GM23338 (cell line): ENCODE measurements around the gene ZBED5. TPM values are rescaled to one million over a fixed set of nuclear protein-coding genes. Genes with fewer than 3 reads are reported as not detected.

Experiments used
- ATAC-seq: fragments of 200-7000 bp; cut with Tn5 transposase; 3 replicates; pipeline ENCODE4 v1.9.1; 2020
- DNase-seq: peaks from one replicate; pipeline ENCODE4 v3.0.0-alpha.2; 2015; ENCODE audit warnings: low spot score
- H2AFZ ChIP-seq: fragments of 200-600 bp; sonication (generic); 2 replicates; pipeline ENCODE4 v1.8.0; 2016; ENCODE audit warnings: antibody characterized with exemption, mild to moderate bottlenecking, moderate library complexity
- H3F3A ChIP-seq: fragments of 200-600 bp; sonication (generic); replicated peaks from 2 replicates; pipeline ENCODE4 v1.8.0; 2017; ENCODE audit warnings: antibody characterized with exemption, mixed run types, low read depth
- H3K27ac ChIP-seq: fragments of 200-600 bp; sonication (generic); 2 replicates; pipeline ENCODE4 v1.6.1; 2016; ENCODE audit warnings: low read depth
- H3K27me3 ChIP-seq: fragments of 200-600 bp; sonication (generic); 2 replicates; pipeline ENCODE4 v1.8.0; 2016; ENCODE audit warnings: mild to moderate bottlenecking, mixed run types, moderate library complexity; ENCODE audit not compliant: insufficient read depth
- H3K36me3 ChIP-seq: fragments of 200-600 bp; sonication (generic); 2 replicates; pipeline ENCODE4 v1.8.0; 2016; ENCODE audit warnings: mild to moderate bottlenecking; ENCODE audit not compliant: insufficient read depth
- H3K4me1 ChIP-seq: fragments of 200-600 bp; sonication (generic); 2 replicates; pipeline ENCODE4 v1.8.0; 2016; ENCODE audit warnings: mild to moderate bottlenecking, moderate library complexity; ENCODE audit not compliant: insufficient read depth
- H3K4me2 ChIP-seq: fragments of 200-600 bp; sonication (generic); 2 replicates; pipeline ENCODE4 v1.7.1; 2017; ENCODE audit warnings: mixed run types
- H3K4me3 ChIP-seq: fragments of 200-600 bp; sonication (generic); 2 replicates; pipeline ENCODE4 v1.6.1; 2016; ENCODE audit warnings: mixed run types
- H3K79me2 ChIP-seq: fragments of 200-600 bp; sonication (generic); replicated peaks from 2 replicates; pipeline ENCODE4 v1.8.0; 2017; ENCODE audit warnings: mild to moderate bottlenecking; ENCODE audit not compliant: insufficient read depth
- H3K9me2 ChIP-seq: fragments of 200-600 bp; sonication (generic); 2 replicates; pipeline ENCODE4 v1.8.0; 2017; ENCODE audit not compliant: insufficient read depth
- H4K20me1 ChIP-seq: fragments of 200-600 bp; sonication (generic); replicated peaks from 2 replicates; pipeline ENCODE4 v1.8.0; 2017; ENCODE audit warnings: mild to moderate bottlenecking; ENCODE audit not compliant: insufficient read depth
- H3K27ac Mint-ChIP-seq: 2 replicates; pipeline ENCODE4 v1.8.0; 2020; ENCODE audit warnings: inconsistent platforms, mild to moderate bottlenecking, moderate library complexity, mixed read lengths
- H3K27me3 Mint-ChIP-seq: 3 replicates; pipeline ENCODE4 v1.8.0; 2022; ENCODE audit warnings: low read depth, mild to moderate bottlenecking, moderate library complexity, mixed read lengths, inconsistent platforms; ENCODE audit not compliant: insufficient read depth, poor library complexity
- H3K36me3 Mint-ChIP-seq: 3 replicates; pipeline ENCODE4 v1.8.0; 2021; ENCODE audit warnings: low read depth, mild to moderate bottlenecking, inconsistent platforms, moderate library complexity, mixed read lengths
- H3K4me1 Mint-ChIP-seq: 3 replicates; pipeline ENCODE4 v1.8.0; 2020; ENCODE audit warnings: mild to moderate bottlenecking, inconsistent platforms, mixed read lengths
- H3K4me3 Mint-ChIP-seq: 3 replicates; pipeline ENCODE4 v1.8.0; 2021; ENCODE audit warnings: moderate library complexity, mild to moderate bottlenecking, inconsistent platforms, mixed read lengths
- H3K9me3 Mint-ChIP-seq: 3 replicates; pipeline ENCODE4 v1.8.0; 2020; ENCODE audit warnings: moderate library complexity, mild to moderate bottlenecking, inconsistent platforms, mixed read lengths
- CREB1 ChIP-seq: fragments of 250-450 bp; sonication (Bioruptor Pico); IDR thresholded peaks from 2 replicates; pipeline ENCODE4 v1.5.0; 2020; ENCODE audit warnings: low read depth, mild to moderate bottlenecking, moderate library complexity
- EZH2 ChIP-seq: fragments of 200-600 bp; sonication (generic); IDR thresholded peaks from one replicate; pipeline ENCODE4 v1.8.0; 2017; ENCODE audit warnings: antibody characterized with exemption, mild to moderate bottlenecking, low read depth; ENCODE audit not compliant: unreplicated experiment
- EZH2phosphoT487 ChIP-seq: fragments of 200-600 bp; sonication (generic); IDR thresholded peaks from one replicate; pipeline ENCODE4 v1.8.1; 2018; ENCODE audit warnings: antibody characterized with exemption; ENCODE audit not compliant: unreplicated experiment
- JUNB ChIP-seq: IDR thresholded peaks from one replicate; pipeline ENCODE4 v1.6.1; 2016; ENCODE audit warnings: antibody characterized with exemption; ENCODE audit not compliant: unreplicated experiment
- NANOG ChIP-seq: IDR thresholded peaks from 2 replicates; pipeline ENCODE4 v1.6.1; 2016; ENCODE audit warnings: antibody characterized with exemption, borderline replicate concordance
- POLR2AphosphoS5 ChIP-seq: IDR thresholded peaks from 2 replicates; pipeline ENCODE4 v1.6.1; 2016; ENCODE audit warnings: antibody characterized with exemption, low read depth
- STAT1 ChIP-seq: IDR thresholded peaks from one replicate; pipeline ENCODE4 v1.6.1; 2016; ENCODE audit warnings: antibody characterized with exemption; ENCODE audit not compliant: unreplicated experiment
- ZNF114 ChIP-seq: fragments of 250-450 bp; sonication (Bioruptor Pico); IDR thresholded peaks from 2 replicates; pipeline ENCODE4 v1.5.0; 2020; ENCODE audit warnings: mild to moderate bottlenecking, moderate library complexity
- ZNF331 ChIP-seq: fragments of 250-450 bp; sonication (Bioruptor Pico); IDR thresholded peaks from 2 replicates; pipeline ENCODE4 v1.5.0; 2020; ENCODE audit warnings: low read depth, mild to moderate bottlenecking, moderate library complexity
- polyA plus RNA-seq: library from polyadenylated mRNA; unstranded; fragments of >200 nt; fragmentation: Nextera tagmentation; extraction: Ambion mirVana; gene quantifications from 2 replicates; pipeline ENCODE4 v1.2.1, GENCODE V29; 2016
- total RNA-seq: library from RNA; depleted of rRNA; stranded (reverse); fragments of >200 nt; shearing (Covaris generic); gene quantifications from 2 replicates; pipeline ENCODE4 v1.2.3, GENCODE V29; 2014
- TF ChIP-seq, protein P1 (sequence below), 2 experiments: fragments of 200-600 bp in 1 of 2; sonication (generic) in 1 of 2; conservative IDR thresholded peaks; 2 replicates each; pipeline versions ENCODE4 v1.5.1 to v1.6.1; 2016 to 2017; ENCODE audit warnings: antibody characterized with exemption in 2 of 2, low read depth in 2 of 2, mild to moderate bottlenecking in 2 of 2, moderate library complexity in 1 of 2
- TF ChIP-seq, protein P2 (sequence below): fragments of 250-450 bp; sonication (Bioruptor Pico); IDR thresholded peaks from 2 replicates; pipeline ENCODE4 v1.5.0; 2020; ENCODE audit warnings: mild to moderate bottlenecking, moderate library complexity
- TF ChIP-seq, protein P3 (sequence below): IDR thresholded peaks from 2 replicates; pipeline ENCODE4 v1.6.1; 2016; ENCODE audit warnings: antibody characterized with exemption
- TF ChIP-seq, protein P4 (sequence below): IDR thresholded peaks from one replicate; pipeline ENCODE4 v1.6.1; 2018; ENCODE audit warnings: antibody characterized with exemption; ENCODE audit not compliant: unreplicated experiment

Gene ZBED5
- total and polyA plus RNA-seq, 2 experiments from 2014 or later: 54.1 to 56.3 TPM

DNA sequence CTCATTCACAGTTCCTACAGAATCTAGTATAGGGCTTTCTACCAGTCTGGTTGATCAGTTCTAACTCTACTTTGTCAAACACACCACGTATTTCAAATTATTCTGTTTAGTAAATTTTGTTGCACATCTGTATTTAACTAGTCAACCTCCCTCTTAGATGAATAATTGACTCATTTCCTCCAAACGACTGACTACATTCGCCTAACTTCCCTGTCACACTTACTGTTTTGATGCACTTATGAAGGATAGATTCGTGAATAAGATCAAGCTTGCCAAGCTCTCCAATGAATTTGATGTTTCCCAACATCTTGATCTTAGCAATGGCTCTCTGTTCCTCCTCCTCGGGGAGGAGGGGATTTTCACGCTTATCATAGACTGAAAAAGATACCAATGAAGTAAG lies 54.2 kb downstream of the ZBED5 start:
- Histone ChIP-seq H3F3A (peaks cover 75% of the 10 kb centered on the region), H3K27me3 (no peaks in the 10 kb centered on the region), H3K4me3 (no peak overlapping the region), H4K20me1 (peaks cover 64% of the 10 kb centered on the region), H3K4me2 (no peak overlapping the region), H3K27ac (peak overlapping the region; percentile 50; the same call in 1 of the 2 replicates), H3K36me3 (peaks cover 86% of the 10 kb centered on the region), H2AFZ (no peak overlapping the region), H3K79me2 (peaks cover 48% of the 10 kb centered on the region), H3K9me2 (no peaks in the 10 kb centered on the region), H3K4me1 (peaks cover 11% of the 10 kb centered on the region)
- TF ChIP-seq POLR2AphosphoS5 (no peak), EZH2phosphoT487 (no peak), EZH2 (no peak), NANOG (no peak), ZNF114 (CRISPR knock-in tag) (no peak), JUNB (no peak), STAT1 (no peak), CREB1 (CRISPR knock-in tag) (no peak), ZNF331 (no peak)
- TF ChIP-seq, protein P1, sequence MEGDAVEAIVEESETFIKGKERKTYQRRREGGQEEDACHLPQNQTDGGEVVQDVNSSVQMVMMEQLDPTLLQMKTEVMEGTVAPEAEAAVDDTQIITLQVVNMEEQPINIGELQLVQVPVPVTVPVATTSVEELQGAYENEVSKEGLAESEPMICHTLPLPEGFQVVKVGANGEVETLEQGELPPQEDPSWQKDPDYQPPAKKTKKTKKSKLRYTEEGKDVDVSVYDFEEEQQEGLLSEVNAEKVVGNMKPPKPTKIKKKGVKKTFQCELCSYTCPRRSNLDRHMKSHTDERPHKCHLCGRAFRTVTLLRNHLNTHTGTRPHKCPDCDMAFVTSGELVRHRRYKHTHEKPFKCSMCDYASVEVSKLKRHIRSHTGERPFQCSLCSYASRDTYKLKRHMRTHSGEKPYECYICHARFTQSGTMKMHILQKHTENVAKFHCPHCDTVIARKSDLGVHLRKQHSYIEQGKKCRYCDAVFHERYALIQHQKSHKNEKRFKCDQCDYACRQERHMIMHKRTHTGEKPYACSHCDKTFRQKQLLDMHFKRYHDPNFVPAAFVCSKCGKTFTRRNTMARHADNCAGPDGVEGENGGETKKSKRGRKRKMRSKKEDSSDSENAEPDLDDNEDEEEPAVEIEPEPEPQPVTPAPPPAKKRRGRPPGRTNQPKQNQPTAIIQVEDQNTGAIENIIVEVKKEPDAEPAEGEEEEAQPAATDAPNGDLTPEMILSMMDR (conservative IDR thresholded peaks at IDR 0.05; ENCODE audit: low read depth in 2 of 2): no peak
- TF ChIP-seq, protein P2, sequence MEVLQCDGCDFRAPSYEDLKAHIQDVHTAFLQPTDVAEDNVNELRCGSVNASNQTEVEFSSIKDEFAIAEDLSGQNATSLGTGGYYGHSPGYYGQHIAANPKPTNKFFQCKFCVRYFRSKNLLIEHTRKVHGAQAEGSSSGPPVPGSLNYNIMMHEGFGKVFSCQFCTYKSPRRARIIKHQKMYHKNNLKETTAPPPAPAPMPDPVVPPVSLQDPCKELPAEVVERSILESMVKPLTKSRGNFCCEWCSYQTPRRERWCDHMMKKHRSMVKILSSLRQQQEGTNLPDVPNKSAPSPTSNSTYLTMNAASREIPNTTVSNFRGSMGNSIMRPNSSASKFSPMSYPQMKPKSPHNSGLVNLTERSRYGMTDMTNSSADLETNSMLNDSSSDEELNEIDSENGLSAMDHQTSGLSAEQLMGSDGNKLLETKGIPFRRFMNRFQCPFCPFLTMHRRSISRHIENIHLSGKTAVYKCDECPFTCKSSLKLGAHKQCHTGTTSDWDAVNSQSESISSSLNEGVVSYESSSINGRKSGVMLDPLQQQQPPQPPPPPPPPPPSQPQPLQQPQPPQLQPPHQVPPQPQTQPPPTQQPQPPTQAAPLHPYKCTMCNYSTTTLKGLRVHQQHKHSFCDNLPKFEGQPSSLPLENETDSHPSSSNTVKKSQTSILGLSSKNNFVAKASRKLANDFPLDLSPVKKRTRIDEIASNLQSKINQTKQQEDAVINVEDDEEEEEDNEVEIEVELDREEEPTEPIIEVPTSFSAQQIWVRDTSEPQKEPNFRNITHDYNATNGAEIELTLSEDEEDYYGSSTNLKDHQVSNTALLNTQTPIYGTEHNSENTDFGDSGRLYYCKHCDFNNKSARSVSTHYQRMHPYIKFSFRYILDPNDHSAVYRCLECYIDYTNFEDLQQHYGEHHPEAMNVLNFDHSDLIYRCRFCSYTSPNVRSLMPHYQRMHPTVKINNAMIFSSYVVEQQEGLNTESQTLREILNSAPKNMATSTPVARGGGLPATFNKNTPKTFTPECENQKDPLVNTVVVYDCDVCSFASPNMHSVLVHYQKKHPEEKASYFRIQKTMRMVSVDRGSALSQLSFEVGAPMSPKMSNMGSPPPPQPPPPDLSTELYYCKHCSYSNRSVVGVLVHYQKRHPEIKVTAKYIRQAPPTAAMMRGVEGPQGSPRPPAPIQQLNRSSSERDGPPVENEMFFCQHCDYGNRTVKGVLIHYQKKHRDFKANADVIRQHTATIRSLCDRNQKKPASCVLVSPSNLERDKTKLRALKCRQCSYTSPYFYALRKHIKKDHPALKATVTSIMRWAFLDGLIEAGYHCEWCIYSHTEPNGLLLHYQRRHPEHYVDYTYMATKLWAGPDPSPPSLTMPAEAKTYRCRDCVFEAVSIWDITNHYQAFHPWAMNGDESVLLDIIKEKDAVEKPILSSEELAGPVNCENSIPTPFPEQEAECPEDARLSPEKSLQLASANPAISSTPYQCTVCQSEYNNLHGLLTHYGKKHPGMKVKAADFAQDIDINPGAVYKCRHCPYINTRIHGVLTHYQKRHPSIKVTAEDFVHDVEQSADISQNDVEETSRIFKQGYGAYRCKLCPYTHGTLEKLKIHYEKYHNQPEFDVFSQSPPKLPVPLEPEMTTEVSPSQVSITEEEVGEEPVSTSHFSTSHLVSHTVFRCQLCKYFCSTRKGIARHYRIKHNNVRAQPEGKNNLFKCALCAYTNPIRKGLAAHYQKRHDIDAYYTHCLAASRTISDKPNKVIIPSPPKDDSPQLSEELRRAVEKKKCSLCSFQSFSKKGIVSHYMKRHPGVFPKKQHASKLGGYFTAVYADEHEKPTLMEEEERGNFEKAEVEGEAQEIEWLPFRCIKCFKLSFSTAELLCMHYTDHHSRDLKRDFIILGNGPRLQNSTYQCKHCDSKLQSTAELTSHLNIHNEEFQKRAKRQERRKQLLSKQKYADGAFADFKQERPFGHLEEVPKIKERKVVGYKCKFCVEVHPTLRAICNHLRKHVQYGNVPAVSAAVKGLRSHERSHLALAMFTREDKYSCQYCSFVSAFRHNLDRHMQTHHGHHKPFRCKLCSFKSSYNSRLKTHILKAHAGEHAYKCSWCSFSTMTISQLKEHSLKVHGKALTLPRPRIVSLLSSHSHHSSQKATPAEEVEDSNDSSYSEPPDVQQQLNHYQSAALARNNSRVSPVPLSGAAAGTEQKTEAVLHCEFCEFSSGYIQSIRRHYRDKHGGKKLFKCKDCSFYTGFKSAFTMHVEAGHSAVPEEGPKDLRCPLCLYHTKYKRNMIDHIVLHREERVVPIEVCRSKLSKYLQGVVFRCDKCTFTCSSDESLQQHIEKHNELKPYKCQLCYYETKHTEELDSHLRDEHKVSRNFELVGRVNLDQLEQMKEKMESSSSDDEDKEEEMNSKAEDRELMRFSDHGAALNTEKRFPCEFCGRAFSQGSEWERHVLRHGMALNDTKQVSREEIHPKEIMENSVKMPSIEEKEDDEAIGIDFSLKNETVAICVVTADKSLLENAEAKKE (CRISPR knock-in tag): no peak
- TF ChIP-seq, protein P3, sequence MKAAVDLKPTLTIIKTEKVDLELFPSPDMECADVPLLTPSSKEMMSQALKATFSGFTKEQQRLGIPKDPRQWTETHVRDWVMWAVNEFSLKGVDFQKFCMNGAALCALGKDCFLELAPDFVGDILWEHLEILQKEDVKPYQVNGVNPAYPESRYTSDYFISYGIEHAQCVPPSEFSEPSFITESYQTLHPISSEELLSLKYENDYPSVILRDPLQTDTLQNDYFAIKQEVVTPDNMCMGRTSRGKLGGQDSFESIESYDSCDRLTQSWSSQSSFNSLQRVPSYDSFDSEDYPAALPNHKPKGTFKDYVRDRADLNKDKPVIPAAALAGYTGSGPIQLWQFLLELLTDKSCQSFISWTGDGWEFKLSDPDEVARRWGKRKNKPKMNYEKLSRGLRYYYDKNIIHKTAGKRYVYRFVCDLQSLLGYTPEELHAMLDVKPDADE: no peak
- TF ChIP-seq, protein P4, sequence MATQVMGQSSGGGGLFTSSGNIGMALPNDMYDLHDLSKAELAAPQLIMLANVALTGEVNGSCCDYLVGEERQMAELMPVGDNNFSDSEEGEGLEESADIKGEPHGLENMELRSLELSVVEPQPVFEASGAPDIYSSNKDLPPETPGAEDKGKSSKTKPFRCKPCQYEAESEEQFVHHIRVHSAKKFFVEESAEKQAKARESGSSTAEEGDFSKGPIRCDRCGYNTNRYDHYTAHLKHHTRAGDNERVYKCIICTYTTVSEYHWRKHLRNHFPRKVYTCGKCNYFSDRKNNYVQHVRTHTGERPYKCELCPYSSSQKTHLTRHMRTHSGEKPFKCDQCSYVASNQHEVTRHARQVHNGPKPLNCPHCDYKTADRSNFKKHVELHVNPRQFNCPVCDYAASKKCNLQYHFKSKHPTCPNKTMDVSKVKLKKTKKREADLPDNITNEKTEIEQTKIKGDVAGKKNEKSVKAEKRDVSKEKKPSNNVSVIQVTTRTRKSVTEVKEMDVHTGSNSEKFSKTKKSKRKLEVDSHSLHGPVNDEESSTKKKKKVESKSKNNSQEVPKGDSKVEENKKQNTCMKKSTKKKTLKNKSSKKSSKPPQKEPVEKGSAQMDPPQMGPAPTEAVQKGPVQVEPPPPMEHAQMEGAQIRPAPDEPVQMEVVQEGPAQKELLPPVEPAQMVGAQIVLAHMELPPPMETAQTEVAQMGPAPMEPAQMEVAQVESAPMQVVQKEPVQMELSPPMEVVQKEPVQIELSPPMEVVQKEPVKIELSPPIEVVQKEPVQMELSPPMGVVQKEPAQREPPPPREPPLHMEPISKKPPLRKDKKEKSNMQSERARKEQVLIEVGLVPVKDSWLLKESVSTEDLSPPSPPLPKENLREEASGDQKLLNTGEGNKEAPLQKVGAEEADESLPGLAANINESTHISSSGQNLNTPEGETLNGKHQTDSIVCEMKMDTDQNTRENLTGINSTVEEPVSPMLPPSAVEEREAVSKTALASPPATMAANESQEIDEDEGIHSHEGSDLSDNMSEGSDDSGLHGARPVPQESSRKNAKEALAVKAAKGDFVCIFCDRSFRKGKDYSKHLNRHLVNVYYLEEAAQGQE: no peak
- H3K27me3 Mint-ChIP-seq: peaks cover 12% of the 10 kb centered on the region
- H3K9me3 Mint-ChIP-seq: no peaks in the 10 kb centered on the region
- no peak for ATAC-seq
- H3K4me1 Mint-ChIP-seq: peaks cover 20% of the 10 kb centered on the region
- peak overlapping the region; percentile 67; the same call in 1 of the 2 replicates for H3K27ac Mint-ChIP-seq
- DNase-seq: no peak
- peaks cover 99% of the 10 kb centered on the region for H3K36me3 Mint-ChIP-seq
- no peak overlapping the region for H3K4me3 Mint-ChIP-seq
